NT2/D1 (cell line): ENCODE results near the gene TAF5L.

Source experiments
- SUZ12 ChIP-seq: IDR thresholded peaks from 2 replicates; pipeline ENCODE4 v1.6.1; 2011; ENCODE audit not compliant: insufficient read length, insufficient read depth; ENCODE audit errors: extremely low read depth
- YY1 ChIP-seq: IDR thresholded peaks from 2 replicates; pipeline ENCODE4 v1.6.1; 2011; ENCODE audit not compliant: insufficient read length, insufficient read depth
- ZNF274 ChIP-seq: IDR thresholded peaks from 2 replicates; pipeline ENCODE4 v1.6.1; 2011; ENCODE audit warnings: mild to moderate bottlenecking, low read depth, low read length

- TF ChIP-seq ZNF274 (no peak), SUZ12 (no peak), YY1 (no peak)
Observed at GRCh38 chr1:229666585-229666984, 40.7 kb upstream of the TAF5L start.
